ENCODE measurements around the gene CPED1.

DNA sequence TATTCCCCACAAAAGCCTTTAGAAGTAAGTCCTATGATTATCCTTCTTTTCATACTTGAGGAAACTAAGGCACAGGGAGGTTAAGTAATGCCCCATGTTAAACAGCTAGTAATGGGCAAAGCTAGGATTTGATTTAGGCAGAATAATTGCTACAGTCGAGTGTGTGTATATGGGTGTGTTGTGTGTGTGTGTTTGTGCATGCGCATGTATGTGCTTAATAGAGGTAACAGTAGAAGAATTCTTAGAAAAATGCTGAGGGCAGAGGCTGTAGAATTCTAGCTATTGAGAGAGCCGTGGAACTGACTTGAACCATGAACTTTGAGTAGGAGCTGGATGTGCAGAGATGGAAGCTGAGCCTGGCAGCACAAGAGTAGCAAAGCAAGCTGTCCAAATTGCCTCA is 208.9 kb downstream of the CPED1 start:
- TF ChIP-seq, protein P1, sequence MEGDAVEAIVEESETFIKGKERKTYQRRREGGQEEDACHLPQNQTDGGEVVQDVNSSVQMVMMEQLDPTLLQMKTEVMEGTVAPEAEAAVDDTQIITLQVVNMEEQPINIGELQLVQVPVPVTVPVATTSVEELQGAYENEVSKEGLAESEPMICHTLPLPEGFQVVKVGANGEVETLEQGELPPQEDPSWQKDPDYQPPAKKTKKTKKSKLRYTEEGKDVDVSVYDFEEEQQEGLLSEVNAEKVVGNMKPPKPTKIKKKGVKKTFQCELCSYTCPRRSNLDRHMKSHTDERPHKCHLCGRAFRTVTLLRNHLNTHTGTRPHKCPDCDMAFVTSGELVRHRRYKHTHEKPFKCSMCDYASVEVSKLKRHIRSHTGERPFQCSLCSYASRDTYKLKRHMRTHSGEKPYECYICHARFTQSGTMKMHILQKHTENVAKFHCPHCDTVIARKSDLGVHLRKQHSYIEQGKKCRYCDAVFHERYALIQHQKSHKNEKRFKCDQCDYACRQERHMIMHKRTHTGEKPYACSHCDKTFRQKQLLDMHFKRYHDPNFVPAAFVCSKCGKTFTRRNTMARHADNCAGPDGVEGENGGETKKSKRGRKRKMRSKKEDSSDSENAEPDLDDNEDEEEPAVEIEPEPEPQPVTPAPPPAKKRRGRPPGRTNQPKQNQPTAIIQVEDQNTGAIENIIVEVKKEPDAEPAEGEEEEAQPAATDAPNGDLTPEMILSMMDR (IDR thresholded peaks at IDR 0.05), result no peak
- no peak for TF ChIP-seq POLR2A (IDR thresholded peaks at IDR 0.05)

Data from body of pancreas (tissue), 4 donors.